ENCODE results near the gene TECR. TPM values are rescaled to one million over a fixed set of nuclear protein-coding genes. Genes with fewer than 3 reads are reported as not detected.
A peak's percentile ranks its signal among the peaks of the same experiment; 100 is the strongest.

The TECR gene
- total and polyA plus RNA-seq, 2 of the 13 experiments (the other 11 are each of a cell fraction or from before 2014, with no cell fraction given): 54.9 to 121 TPM

DNA sequence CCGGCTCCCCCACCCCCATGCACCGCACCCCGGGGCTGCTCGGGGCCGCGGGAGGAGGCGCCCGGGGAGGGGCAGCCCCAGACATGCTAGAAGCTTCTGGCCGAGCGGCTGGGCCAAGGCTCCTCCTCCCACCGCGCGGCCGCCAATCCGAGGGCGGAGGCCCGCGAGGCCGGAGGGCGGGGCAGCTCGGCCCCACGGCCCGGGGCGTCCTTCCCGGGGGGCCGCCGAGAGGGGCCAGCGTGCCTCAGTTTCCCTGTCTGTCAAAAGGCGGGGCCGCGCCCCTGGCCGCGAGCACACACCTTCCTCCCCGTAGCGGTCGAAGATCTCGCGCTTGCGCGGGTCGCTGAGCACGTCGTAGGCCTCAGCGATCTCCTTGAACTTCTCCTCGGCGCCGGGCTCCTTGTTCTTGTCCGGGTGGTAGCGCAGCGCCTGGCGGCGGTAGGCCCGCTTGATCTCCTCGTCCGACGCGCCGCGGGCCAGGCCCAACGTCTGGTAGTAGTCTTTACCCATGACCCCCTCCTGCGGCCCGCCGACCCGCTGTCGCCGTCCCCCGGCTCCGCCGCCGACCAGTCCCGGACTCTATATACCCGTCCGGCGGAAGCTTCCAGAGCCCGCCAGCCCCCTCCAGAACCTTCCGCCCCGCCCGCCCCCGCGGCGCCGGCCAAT is 11.4 kb upstream of the TECR start, which contains the start of gene DNAJB1 (continued):
- TF ChIP-seq KAT8 (CRISPR knock-in tag; IDR thresholded peaks at IDR 0.05) (peak; percentile 66; the same call in 1 of the 2 replicates), KDM2A (CRISPR knock-in tag; IDR thresholded peaks at IDR 0.05; ENCODE audit: borderline replicate concordance, low read depth) (peak; percentile 62), TOPORS (CRISPR knock-in tag; IDR thresholded peaks at IDR 0.05) (0 out of 2 replicates have a peak, but pooled peaks have one; percentile 37), ZNF672 (CRISPR knock-in tag; IDR thresholded peaks at IDR 0.05) (no peak), ZNF143 (CRISPR knock-in tag; IDR thresholded peaks at IDR 0.05) (peak; percentile 35; the same call in 1 of the 2 replicates), TARDBP (CRISPR knock-in tag; IDR thresholded peaks at IDR 0.05) (no peak), ELF3 (CRISPR knock-in tag; IDR thresholded peaks at IDR 0.05) (no peak), ZNF674 (CRISPR knock-in tag; IDR thresholded peaks at IDR 0.05; ENCODE audit: low read depth) (peak; percentile 76; the same call in 1 of the 2 replicates), ATRX (CRISPR knock-in tag; IDR thresholded peaks at IDR 0.05; ENCODE audit: borderline replicate concordance) (no peak), SP4 (CRISPR knock-in tag; IDR thresholded peaks at IDR 0.05) (peak; percentile 30; the same call in 1 of the 2 replicates), HNF4G (IDR thresholded peaks at IDR 0.05; ENCODE audit: borderline replicate concordance, low read depth, low read length) (no peak), HNF4G (CRISPR knock-in tag; IDR thresholded peaks at IDR 0.05; ENCODE audit: borderline replicate concordance, low read depth) (peak; percentile 45; the same call in 1 of the 2 replicates), ZMAT5 (CRISPR knock-in tag; IDR thresholded peaks at IDR 0.05; ENCODE audit: borderline replicate concordance, low read depth) (no peak), SSRP1 (CRISPR knock-in tag; IDR thresholded peaks at IDR 0.05) (no peak), ZBTB39 (CRISPR knock-in tag; IDR thresholded peaks at IDR 0.05) (no peak), XBP1 (CRISPR knock-in tag; IDR thresholded peaks at IDR 0.05) (0 out of 2 replicates have a peak, but pooled peaks have one; percentile 52), ZNF83 (CRISPR knock-in tag; IDR thresholded peaks at IDR 0.05; ENCODE audit: borderline replicate concordance) (0 out of 2 replicates have a peak, but pooled peaks have one; percentile 80)
- TF ChIP-seq, protein P1, sequence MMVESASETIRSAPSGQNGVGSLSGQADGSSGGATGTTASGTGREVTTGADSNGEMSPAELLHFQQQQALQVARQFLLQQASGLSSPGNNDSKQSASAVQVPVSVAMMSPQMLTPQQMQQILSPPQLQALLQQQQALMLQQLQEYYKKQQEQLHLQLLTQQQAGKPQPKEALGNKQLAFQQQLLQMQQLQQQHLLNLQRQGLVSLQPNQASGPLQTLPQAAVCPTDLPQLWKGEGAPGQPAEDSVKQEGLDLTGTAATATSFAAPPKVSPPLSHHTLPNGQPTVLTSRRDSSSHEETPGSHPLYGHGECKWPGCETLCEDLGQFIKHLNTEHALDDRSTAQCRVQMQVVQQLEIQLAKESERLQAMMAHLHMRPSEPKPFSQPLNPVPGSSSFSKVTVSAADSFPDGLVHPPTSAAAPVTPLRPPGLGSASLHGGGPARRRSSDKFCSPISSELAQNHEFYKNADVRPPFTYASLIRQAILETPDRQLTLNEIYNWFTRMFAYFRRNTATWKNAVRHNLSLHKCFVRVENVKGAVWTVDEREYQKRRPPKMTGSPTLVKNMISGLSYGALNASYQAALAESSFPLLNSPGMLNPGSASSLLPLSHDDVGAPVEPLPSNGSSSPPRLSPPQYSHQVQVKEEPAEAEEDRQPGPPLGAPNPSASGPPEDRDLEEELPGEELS (CRISPR knock-in tag; IDR thresholded peaks at IDR 0.05): peak; percentile 46
- TF ChIP-seq, protein P2, sequence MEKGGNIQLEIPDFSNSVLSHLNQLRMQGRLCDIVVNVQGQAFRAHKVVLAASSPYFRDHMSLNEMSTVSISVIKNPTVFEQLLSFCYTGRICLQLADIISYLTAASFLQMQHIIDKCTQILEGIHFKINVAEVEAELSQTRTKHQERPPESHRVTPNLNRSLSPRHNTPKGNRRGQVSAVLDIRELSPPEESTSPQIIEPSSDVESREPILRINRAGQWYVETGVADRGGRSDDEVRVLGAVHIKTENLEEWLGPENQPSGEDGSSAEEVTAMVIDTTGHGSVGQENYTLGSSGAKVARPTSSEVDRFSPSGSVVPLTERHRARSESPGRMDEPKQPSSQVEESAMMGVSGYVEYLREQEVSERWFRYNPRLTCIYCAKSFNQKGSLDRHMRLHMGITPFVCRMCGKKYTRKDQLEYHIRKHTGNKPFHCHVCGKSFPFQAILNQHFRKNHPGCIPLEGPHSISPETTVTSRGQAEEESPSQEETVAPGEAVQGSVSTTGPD (CRISPR knock-in tag; IDR thresholded peaks at IDR 0.05): no peak
- TF ChIP-seq, protein P3, sequence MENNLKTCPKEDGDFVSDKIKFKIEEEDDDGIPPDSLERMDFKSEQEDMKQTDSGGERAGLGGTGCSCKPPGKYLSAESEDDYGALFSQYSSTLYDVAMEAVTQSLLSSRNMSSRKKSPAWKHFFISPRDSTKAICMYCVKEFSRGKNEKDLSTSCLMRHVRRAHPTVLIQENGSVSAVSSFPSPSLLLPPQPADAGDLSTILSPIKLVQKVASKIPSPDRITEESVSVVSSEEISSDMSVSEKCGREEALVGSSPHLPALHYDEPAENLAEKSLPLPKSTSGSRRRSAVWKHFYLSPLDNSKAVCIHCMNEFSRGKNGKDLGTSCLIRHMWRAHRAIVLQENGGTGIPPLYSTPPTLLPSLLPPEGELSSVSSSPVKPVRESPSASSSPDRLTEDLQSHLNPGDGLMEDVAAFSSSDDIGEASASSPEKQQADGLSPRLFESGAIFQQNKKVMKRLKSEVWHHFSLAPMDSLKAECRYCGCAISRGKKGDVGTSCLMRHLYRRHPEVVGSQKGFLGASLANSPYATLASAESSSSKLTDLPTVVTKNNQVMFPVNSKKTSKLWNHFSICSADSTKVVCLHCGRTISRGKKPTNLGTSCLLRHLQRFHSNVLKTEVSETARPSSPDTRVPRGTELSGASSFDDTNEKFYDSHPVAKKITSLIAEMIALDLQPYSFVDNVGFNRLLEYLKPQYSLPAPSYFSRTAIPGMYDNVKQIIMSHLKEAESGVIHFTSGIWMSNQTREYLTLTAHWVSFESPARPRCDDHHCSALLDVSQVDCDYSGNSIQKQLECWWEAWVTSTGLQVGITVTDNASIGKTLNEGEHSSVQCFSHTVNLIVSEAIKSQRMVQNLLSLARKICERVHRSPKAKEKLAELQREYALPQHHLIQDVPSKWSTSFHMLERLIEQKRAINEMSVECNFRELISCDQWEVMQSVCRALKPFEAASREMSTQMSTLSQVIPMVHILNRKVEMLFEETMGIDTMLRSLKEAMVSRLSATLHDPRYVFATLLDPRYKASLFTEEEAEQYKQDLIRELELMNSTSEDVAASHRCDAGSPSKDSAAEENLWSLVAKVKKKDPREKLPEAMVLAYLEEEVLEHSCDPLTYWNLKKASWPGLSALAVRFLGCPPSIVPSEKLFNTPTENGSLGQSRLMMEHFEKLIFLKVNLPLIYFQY (CRISPR knock-in tag; IDR thresholded peaks at IDR 0.05; ENCODE audit: borderline replicate concordance): peak; percentile 38
